Colonic mucosa (tissue), 4 donors: ENCODE data around the gene LETMD1. TPM values are rescaled to one million over a fixed set of nuclear protein-coding genes. Genes with fewer than 3 reads are reported as not detected.
A peak's percentile ranks its signal among the peaks of the same experiment; 100 is the strongest.
"Not testable (repeated sequence)": the region's sequence is repeated elsewhere in the genome, so short reads cannot be mapped to it uniquely, and the experiment has no call there.

Experiments
- DNase-seq: peaks from one replicate; pipeline ENCODE4 v3.0.0-alpha.2; 2020
- H3K27ac ChIP-seq: fragments of 200-600 bp; one replicate; pipeline ENCODE4 v1.8.0; 2021
- H3K27me3 ChIP-seq: fragments of 200-600 bp; one replicate; pipeline ENCODE4 v1.8.0; 2021
- H3K36me3 ChIP-seq: fragments of 200-600 bp; one replicate; pipeline ENCODE4 v1.8.0; 2021
- H3K4me1 ChIP-seq: fragments of 200-600 bp; one replicate; pipeline ENCODE4 v1.8.0; 2021; ENCODE audit warnings: mild to moderate bottlenecking
- H3K4me3 ChIP-seq: fragments of 200-600 bp; one replicate; pipeline ENCODE4 v1.8.0; 2021
- H3K9ac ChIP-seq, 2 donors: one replicate each; pipeline ENCODE4 v1.7.0; 2013; ENCODE audit warnings: control low read depth in 2 of 2, low read depth in 2 of 2, low read length in 2 of 2
- H3K9me3 ChIP-seq: fragments of 200-600 bp; one replicate; pipeline ENCODE4 v1.8.0; 2021
- intact Hi-C: fragments of 100-400 bp; cut with DNase I; formaldehyde crosslinking; loops from one replicate; pipeline ENCODE4 v1.14.1; 2022
- total RNA-seq, 2 donors: library from RNA; stranded (reverse); fragmentation: NEBNext Ultra II Directional in 1 of 2; extraction: Animal tissue kit (Norgen Biotek cat#: 25700) in 1 of 2; gene quantifications; one replicate each; pipeline ENCODE4 v1.2.1, GENCODE V29; 2021
- TF ChIP-seq, protein P1 (sequence below): fragments of 200-600 bp; IDR thresholded peaks from one replicate; pipeline ENCODE4 v1.8.0; 2022; ENCODE audit warnings: antibody characterized with exemption, mild to moderate bottlenecking
- donor health status: healthy.
- donor health status: DM: no; HTN: no; CAD: no.
- donor health status: DM: no; HTN: no; CAD: no.

The LETMD1 gene
- total RNA-seq, 2 donors from 2014 or later = 54.8 to 67.8 TPM

DNA sequence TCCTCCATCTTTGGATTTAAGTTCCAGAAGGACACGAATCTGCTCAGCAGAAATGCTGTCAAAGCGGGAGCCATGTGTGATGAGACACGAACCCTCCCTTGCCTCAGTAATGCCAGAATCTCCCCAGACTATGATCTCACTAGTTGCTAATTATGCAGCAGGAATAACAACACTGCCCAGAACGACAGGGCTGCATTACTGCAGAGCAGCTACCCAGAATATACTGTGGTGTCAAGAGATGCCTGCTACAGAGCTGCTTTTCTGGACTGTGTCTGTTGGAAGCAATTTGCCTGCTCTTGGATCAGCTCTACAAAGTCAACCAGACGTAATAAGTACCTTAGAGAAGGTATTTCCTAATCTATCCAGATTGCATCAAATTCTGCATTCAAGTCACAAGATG, 29.8 kb downstream of the LETMD1 start:
- peaks cover 7% of the 10 kb centered on the region for H3K4me1 ChIP-seq
- no peaks in the 10 kb centered on the region for H3K9me3 ChIP-seq
- no peaks in the 10 kb centered on the region for H3K36me3 ChIP-seq
- no peak overlapping the region for H3K4me3 ChIP-seq
- intact Hi-C loops = no loop called here
- no peaks in the 10 kb centered on the region for H3K27me3 ChIP-seq
- H3K27ac ChIP-seq = no peak overlapping the region
- TF ChIP-seq, protein P1, sequence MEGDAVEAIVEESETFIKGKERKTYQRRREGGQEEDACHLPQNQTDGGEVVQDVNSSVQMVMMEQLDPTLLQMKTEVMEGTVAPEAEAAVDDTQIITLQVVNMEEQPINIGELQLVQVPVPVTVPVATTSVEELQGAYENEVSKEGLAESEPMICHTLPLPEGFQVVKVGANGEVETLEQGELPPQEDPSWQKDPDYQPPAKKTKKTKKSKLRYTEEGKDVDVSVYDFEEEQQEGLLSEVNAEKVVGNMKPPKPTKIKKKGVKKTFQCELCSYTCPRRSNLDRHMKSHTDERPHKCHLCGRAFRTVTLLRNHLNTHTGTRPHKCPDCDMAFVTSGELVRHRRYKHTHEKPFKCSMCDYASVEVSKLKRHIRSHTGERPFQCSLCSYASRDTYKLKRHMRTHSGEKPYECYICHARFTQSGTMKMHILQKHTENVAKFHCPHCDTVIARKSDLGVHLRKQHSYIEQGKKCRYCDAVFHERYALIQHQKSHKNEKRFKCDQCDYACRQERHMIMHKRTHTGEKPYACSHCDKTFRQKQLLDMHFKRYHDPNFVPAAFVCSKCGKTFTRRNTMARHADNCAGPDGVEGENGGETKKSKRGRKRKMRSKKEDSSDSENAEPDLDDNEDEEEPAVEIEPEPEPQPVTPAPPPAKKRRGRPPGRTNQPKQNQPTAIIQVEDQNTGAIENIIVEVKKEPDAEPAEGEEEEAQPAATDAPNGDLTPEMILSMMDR = no peak
- no peak overlapping the region for H3K9ac ChIP-seq
- DNase-seq = no peak

DNA sequence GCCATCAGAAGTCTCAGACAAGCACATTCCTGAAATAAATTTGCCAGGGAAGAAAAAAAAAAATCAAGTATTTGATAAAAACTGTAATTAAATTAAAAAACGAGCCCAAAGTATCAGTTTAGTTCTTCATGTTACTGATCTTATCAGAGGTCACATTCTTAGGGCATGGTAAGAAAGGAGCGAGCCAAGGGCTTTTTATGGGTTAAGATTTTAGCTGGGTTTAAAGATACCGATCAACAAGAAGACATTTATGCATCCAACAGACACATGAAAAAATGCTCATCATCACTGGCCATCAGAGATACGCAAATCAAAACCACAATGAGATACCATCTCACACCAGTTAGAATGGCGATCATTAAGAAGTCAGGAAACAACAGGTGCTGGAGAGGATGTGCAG, 30.2 kb downstream of the LETMD1 start:
- H3K27me3 ChIP-seq, H3K4me3 ChIP-seq, DNase-seq, H3K4me1 ChIP-seq, H3K27ac ChIP-seq, H3K9ac ChIP-seq, H3K9me3 ChIP-seq, intact Hi-C loops, H3K36me3 ChIP-seq: not testable (repeated sequence)

DNA sequence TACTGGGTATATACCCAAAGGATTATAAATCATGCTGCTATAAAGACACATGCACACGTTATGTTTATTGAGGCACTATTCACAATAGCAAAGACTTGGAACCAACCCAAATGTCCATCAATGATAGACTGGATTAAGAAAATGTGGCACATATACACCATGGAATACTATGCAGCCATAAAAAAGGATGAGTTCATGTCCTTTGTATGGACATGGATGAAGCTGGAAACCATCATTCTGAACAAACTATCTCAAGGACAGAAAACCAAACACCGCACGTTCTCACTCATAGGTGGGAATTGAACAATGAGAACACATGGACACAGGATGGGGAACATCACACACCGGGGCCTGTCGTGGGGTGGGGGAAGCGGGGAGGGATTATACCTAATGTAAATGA, 30.7 kb downstream of the LETMD1 start:
- H3K27me3 ChIP-seq, H3K27ac ChIP-seq, intact Hi-C loops, H3K9ac ChIP-seq, H3K4me3 ChIP-seq, H3K9me3 ChIP-seq, H3K4me1 ChIP-seq, H3K36me3 ChIP-seq, DNase-seq: not testable (repeated sequence)

DNA sequence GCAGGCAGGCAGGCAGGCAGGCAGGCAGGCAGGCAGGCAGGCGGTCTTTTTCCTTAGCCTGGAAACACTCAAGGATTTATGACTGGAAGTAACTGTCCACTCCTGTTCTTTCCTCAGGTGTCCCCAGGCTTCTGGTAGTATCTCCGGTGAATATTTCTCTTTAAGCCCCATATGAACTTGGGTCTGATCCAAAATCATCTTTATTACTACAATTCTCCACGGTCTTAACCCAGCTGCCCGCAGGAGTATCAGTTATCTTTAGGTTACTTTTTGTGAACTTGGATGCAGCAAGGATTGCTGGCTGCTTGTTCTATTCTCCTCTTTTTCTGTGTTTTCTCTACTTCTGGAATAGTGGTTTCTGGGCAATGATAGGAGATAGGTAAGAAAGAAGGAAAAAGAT, 32.0 kb downstream of the LETMD1 start:
- H3K4me1 ChIP-seq = peaks cover 7% of the 10 kb centered on the region
- no peaks in the 10 kb centered on the region for H3K27me3 ChIP-seq

DNA sequence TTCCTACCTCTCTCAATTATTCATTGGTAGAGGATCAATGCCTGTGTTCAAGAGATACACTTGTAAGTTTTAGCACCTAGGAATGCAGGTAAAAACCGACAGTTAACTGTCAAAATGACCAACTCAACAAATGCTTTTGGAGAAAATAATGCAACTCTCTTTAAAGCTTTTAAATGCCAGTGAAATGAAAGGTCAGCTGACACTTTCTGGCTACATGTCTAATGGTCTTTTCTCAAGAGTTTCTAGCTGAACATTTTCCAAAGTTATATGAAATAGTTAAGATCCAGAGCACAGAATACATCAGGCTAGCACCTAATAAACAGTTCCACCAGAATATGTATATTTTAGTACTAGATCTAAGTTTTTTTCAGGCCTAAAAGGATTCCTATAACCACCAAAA, 33.3 kb downstream of the LETMD1 start:
- H3K4me1 ChIP-seq = peaks cover 7% of the 10 kb centered on the region
- TF ChIP-seq, protein P1 = no peak
- H3K4me3 ChIP-seq = no peak overlapping the region
- H3K9me3 ChIP-seq = no peaks in the 10 kb centered on the region
- H3K36me3 ChIP-seq = no peaks in the 10 kb centered on the region
- H3K27ac ChIP-seq = no peak overlapping the region
- no peaks in the 10 kb centered on the region for H3K27me3 ChIP-seq
- intact Hi-C loops = no loop called here
- H3K9ac ChIP-seq = no peak overlapping the region
- DNase-seq = no peak

More for the DNA sequence above, 32.0 kb downstream of the LETMD1 start:
- Histone ChIP-seq H3K36me3 (no peaks in the 10 kb centered on the region), H3K9ac (no peak overlapping the region), H3K9me3 (no peaks in the 10 kb centered on the region), H3K27ac (no peak overlapping the region), H3K4me3 (no peak overlapping the region)
- intact Hi-C loops = no loop called here
- TF ChIP-seq, protein P1 = no peak
- no peak for DNase-seq

DNA sequence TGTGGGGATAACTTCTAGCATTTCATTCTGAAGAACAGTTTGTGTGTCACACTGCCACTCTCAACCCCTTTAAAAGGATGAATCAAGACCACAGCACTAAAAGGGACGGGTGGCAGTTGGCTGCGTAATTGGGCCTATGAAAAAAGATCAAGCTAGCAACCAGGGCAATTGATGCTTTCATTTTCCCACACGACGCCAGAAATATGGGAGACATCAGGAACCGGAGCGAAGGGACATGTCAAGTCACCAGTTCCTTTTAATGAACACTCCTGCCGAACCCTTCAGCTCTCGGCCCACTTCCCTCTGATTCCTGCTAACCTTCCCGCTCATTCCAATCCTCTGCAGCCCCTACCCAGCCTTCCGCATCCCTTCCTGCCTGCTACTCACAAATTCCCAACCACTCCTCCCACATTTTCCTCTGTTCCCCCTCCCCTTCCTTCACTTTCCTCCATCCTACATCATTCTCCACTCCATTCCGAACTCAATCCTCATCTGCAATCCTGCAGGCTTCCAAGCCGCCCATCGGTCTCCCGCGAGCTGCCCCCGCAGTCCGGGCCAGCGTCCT, 34.5 kb downstream of the LETMD1 start:
- TF ChIP-seq, protein P1 = no peak
- intact Hi-C loops = no loop called here
- peak; percentile 39 for DNase-seq
- Histone ChIP-seq H3K4me3 (peak overlapping the region; percentile 84), H3K9ac (peak overlapping the region; percentile 86 to 97), H3K27ac (peak overlapping the region; percentile 89), H3K9me3 (no peaks in the 10 kb centered on the region), H3K36me3 (no peaks in the 10 kb centered on the region), H3K27me3 (no peaks in the 10 kb centered on the region), H3K4me1 (peaks cover 7% of the 10 kb centered on the region)
